HG02588 (cell line): Measurements from ENCODE around the gene ITGB7.
A peak's percentile ranks its signal among the peaks of the same experiment; 100 is the strongest.

Experiments used
- ATAC-seq: cut with Tn5 transposase; IDR thresholded peaks from one replicate; pipeline ENCODE4 v1.9.1; 2021; ENCODE audit warnings: mild to moderate bottlenecking, moderate library complexity; ENCODE audit not compliant: unreplicated experiment

ITGB7 gene

DNA sequence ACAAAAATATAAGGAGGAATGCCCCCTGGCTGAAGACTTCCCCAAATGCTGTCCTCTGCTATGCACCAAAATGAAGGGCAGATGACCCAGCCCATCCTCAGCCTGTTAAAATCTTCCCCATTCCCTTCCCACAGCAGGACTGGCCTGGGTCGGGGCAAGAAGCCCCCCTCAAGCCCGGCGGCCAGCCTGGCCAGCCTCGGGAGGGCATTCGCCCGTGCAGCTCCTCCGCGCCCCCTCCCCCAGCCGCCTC, 24.5 kb upstream of the ITGB7 start:
- ATAC-seq = no peak

GRCh38 chr12:53230108-53230845, 23.2 kb upstream of the ITGB7 start:
- no peak for ATAC-seq

GRCh38 chr12:53229454-53229853, 22.4 kb upstream of the ITGB7 start:
- ATAC-seq = no peak

- no peak for ATAC-seq
These were observed 20.8 kb upstream of the ITGB7 start for GRCh38 chr12:53227836-53228235.

GRCh38 chr12:53227341-53227740, 20.3 kb upstream of the ITGB7 start:
- no peak for ATAC-seq

DNA sequence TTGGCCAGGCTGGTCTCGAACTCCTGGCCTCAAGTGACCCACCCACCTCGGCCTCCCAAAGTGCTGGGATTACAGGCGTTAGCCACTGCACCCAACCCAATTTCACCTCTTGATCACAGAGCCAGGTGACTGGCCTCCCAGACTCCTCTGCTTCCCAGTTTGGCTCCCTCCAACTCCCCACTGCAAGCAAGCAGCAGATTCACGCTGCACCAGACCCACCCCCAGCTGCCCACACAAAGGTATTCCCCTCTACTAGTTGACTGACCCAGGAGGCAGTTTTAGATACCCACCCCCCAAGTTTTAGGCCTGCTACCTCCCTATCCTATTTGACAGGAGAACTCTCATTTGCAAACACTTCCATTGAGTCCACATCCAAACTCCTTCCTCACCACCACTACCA, 19.8 kb upstream of the ITGB7 start:
- ATAC-seq = no peak

- no peak for ATAC-seq
These were observed 18.8 kb upstream of the ITGB7 start for GRCh38 chr12:53225635-53226424.

GRCh38 chr12:53224897-53225634, 18.0 kb upstream of the ITGB7 start:
- ATAC-seq = no peak

- no peak for ATAC-seq
These were observed 17.2 kb upstream of the ITGB7 start for GRCh38 chr12:53224061-53224896.

DNA sequence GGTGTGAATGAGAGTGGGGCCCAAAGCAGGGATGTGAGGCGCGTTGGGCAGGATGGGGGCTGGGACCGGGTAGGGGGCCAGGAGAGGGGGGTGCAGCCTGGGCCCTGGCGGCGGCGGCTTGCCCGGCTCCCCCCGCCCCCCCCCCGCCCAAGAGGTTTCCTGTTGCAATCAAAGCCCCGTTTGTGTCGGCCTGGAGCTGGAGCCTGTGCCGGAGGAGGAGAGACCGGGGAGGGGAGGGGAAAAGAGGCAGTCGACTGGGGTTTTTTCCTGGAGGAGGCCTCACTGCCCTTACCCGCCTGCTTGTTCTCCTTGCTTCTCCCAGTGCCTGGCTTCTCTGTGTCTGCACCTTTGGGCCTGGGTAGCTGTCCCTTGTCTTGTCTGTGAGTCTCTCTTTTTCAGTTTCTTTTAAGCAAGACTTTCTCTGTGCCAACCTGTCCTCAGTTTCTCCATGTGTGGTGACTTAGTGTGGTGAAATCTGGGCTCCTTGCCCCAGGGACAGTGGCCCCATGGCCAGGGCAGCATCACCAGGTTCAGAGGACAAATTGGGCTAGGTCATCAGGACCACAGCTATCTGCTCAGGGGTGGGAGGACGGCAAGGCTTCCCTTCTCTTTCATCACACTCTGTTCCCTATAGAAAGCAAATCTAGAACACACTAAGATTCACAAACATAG, 16.5 kb upstream of the ITGB7 start:
- no peak for ATAC-seq

DNA sequence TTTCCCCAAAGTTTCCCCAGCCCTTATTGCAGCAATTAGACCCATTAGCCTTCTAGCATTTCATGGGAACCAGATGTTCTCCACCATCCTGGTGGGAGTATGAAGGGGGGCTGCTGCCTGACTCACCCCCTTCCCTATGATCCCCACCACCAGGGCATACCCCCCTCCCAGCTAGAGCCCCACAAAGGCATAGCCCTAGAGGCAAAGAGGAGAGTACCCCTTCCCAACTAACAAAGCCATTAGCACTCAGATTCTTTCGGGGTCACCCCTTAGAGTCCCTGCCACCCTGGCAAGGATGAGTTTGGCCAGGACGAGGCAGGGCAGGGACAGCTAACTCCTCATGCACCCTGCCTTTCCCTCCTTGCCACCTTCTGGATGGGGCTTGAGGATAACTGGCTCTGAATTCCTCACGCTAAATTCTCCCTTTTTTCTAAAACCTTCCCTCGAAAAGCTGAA, 15.8 kb upstream of the ITGB7 start:
- no peak for ATAC-seq

DNA sequence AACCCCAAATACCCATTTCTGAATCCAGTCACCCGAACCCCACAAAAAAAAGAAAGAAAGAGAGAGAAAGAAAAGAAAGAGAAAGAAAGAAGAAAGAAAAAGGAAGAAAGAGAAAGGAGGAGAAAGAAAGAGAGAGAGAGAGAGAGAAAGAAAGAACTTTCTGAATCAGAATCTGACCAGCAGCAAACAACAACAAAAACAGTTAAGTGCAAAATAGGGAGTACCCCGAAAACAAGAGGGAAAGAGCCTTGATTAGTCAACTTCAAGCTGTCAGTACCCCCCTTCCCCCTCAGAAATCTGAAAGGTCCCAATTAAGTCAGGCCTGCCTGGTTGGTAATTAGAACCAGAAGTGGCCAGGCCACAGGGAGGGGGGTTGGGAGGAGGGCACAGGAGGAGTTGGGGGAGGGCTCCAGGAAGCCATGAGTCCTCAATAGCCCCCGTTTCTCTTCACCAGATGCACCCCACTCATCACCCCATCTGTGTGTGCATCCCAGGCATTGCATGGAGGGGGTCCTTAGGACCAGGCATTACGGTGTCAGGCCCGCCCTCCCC, 15.2 kb upstream of the ITGB7 start:
- ATAC-seq = no peak

GRCh38 chr12:53221203-53222080, 14.4 kb upstream of the ITGB7 start:
- peak; percentile 32 for ATAC-seq

GRCh38 chr12:53220694-53221202, 13.7 kb upstream of the ITGB7 start:
- peak; percentile 43 for ATAC-seq

DNA sequence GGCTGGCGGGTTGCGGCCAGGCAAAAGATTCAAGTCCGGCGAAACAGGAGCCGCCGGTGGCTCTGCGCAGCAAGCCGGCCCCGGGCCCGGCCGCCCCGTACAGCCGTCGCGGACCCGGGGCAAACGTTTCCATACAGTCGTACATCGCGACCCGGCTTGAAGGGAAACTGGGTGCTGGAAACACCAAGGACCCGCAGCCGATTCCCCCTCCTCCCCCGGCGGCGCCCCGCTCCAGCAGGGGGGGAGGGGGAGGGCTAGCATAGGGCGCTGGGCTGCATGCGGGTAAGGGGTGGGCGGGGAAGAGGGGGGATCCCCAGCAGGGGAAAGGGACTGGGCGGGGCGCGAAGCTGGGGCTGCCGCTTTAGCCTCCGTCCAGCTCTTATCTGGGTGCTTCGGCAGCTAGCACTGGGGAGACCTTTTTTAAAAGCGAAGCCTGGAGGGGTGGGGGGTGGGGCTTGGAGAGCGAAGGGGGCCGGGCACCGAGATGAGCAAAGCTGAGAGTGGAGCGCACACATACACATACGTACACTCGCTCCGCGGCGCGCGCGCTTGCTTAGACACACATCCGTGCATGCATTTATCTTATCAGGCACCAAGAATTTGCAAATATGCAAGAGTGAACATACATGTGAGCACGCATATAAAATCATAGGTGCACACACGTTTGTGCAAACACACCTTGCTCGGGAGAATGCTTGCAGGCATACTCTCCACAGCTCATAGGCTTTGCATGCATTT, 13.1 kb upstream of the ITGB7 start:
- ATAC-seq = peak; percentile 23

- ATAC-seq = peak; percentile 15
These were observed 12.4 kb upstream of the ITGB7 start for GRCh38 chr12:53219292-53219955.

DNA sequence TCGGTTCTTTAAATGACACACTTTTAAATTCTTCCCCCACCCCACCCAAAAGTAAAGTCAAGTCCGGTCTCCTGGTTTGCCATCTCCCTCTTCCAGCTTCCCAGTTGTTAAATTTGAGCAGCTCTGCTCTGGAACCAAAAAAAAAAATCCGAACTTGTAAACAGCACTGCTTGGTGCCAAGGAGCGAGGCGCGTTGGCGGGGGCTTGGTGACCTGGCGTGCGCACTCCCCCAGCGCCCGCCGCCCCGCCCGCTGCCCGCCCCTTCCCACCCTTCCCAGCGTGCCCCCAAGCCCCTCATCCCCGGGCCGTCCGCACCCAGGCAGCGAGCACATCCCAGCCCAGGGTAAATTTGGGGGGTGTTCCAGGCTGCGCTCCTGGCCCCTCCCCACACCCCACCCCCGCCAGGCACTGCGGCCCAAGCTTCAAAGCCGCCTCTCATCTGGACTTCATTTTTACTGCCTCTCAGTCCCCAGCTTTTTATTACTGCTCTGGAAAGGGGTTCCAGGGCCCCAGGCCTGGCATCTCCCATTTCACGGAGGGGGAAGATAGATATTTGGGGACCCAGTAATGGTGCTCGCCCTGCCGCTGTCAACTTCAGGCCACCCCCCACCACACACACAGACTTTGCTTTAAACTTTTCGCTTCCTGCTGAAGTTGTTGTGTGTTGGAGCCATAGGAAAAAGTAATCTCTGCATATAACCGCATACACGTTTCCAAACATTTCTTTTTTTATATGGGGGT, 11.7 kb upstream of the ITGB7 start:
- no peak for ATAC-seq
